DND-41 (cell line): ENCODE data around the gene EYS.

Experiments
- CTCF ChIP-seq: IDR thresholded peaks from 2 replicates; pipeline ENCODE4 v1.5.1; 2012; ENCODE audit warnings: borderline replicate concordance, low read length, moderate library complexity, mild to moderate bottlenecking; ENCODE audit not compliant: poor library complexity, severe bottlenecking; ENCODE audit errors: extremely low read depth
- EZH2 ChIP-seq: IDR thresholded peaks from 3 replicates; pipeline ENCODE4 v1.6.1; 2012; ENCODE audit warnings: borderline replicate concordance, low read depth, mild to moderate bottlenecking, moderate library complexity, low read length, inconsistent platforms; ENCODE audit not compliant: severe bottlenecking

- TF ChIP-seq CTCF (no peak), EZH2 (no peak)
Measured at GRCh38 chr6:63795006-63795405, 1912.0 kb downstream of the EYS start.
